ENCODE measurements around the gene KCNK10. TPM values are rescaled to one million over a fixed set of nuclear protein-coding genes. Genes with fewer than 3 reads are reported as not detected.

The KCNK10 gene
- total RNA-seq, 1 donor from 2014 or later = 11.5 TPM

GRCh38 chr14:88321692-88322503, 1.2 kb downstream of the KCNK10 start:
- no peaks in the 10 kb centered on the region for H3K9me3 Mint-ChIP-seq
- no peak overlapping the region for H3K27ac Mint-ChIP-seq (ENCODE audit: unreplicated experiment)
- H3K4me3 Mint-ChIP-seq = no peak overlapping the region
- TF ChIP-seq, protein P1, sequence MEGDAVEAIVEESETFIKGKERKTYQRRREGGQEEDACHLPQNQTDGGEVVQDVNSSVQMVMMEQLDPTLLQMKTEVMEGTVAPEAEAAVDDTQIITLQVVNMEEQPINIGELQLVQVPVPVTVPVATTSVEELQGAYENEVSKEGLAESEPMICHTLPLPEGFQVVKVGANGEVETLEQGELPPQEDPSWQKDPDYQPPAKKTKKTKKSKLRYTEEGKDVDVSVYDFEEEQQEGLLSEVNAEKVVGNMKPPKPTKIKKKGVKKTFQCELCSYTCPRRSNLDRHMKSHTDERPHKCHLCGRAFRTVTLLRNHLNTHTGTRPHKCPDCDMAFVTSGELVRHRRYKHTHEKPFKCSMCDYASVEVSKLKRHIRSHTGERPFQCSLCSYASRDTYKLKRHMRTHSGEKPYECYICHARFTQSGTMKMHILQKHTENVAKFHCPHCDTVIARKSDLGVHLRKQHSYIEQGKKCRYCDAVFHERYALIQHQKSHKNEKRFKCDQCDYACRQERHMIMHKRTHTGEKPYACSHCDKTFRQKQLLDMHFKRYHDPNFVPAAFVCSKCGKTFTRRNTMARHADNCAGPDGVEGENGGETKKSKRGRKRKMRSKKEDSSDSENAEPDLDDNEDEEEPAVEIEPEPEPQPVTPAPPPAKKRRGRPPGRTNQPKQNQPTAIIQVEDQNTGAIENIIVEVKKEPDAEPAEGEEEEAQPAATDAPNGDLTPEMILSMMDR (conservative IDR thresholded peaks at IDR 0.05) = no peak
- no peaks in the 10 kb centered on the region for H3K36me3 Mint-ChIP-seq (ENCODE audit: low read depth)
- no peak for DNase-seq (ENCODE audit: low read depth, low spot score)
- H3K27me3 Mint-ChIP-seq (ENCODE audit: low read depth) = peaks cover 32% of the 10 kb centered on the region
- H3K4me1 Mint-ChIP-seq = peaks cover 26% of the 10 kb centered on the region

- peaks cover 3% of the 10 kb centered on the region for H3K27me3 Mint-ChIP-seq (ENCODE audit: low read depth)
- peaks cover under 1% of the 10 kb centered on the region for H3K36me3 Mint-ChIP-seq (ENCODE audit: low read depth)
- no peak overlapping the region for H3K27ac Mint-ChIP-seq (ENCODE audit: unreplicated experiment)
- TF ChIP-seq, protein P1 (conservative IDR thresholded peaks at IDR 0.05) = no peak
- H3K4me1 Mint-ChIP-seq = peaks cover 6% of the 10 kb centered on the region
- no peaks in the 10 kb centered on the region for H3K9me3 Mint-ChIP-seq
- no peak for DNase-seq (ENCODE audit: low read depth, low spot score)
- H3K4me3 Mint-ChIP-seq = peak overlapping the region; percentile 1
Measured at GRCh38 chr14:88318406-88318805, 4.7 kb downstream of the KCNK10 start.

- peaks cover 3% of the 10 kb centered on the region for H3K27me3 Mint-ChIP-seq (ENCODE audit: low read depth)
- no peaks in the 10 kb centered on the region for H3K9me3 Mint-ChIP-seq
- H3K27ac Mint-ChIP-seq (ENCODE audit: unreplicated experiment) = no peak overlapping the region
- H3K36me3 Mint-ChIP-seq (ENCODE audit: low read depth) = peaks cover 3% of the 10 kb centered on the region
- TF ChIP-seq, protein P1 (conservative IDR thresholded peaks at IDR 0.05) = no peak
- no peak overlapping the region for H3K4me3 Mint-ChIP-seq
- no peak for DNase-seq (ENCODE audit: low read depth, low spot score)
- peaks cover 6% of the 10 kb centered on the region for H3K4me1 Mint-ChIP-seq
Measured at GRCh38 chr14:88316521-88316920, 6.5 kb downstream of the KCNK10 start.

DNA sequence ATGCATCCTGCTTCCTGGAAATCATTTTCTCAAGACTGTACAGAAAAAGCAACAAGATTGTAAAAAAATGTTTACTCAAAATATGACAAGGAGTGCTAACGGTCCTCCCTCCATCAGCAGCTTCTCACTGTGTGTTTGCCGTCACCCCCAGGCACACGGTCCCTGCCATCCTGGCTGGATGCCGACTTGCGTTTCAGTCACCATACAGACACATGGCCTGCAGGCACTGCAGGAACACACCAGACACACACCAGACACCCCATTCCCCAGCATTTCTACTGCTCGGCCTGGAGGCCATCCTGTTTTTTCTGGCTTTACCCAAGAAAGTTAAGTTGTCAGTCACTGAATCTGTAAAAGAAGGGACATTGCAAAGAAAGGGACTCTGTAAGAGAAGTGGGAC, 10.8 kb downstream of the KCNK10 start:
- no peaks in the 10 kb centered on the region for H3K9me3 Mint-ChIP-seq
- H3K4me3 Mint-ChIP-seq = no peak overlapping the region
- H3K27ac Mint-ChIP-seq (ENCODE audit: unreplicated experiment) = no peak overlapping the region
- TF ChIP-seq, protein P1 (conservative IDR thresholded peaks at IDR 0.05) = no peak
- H3K27me3 Mint-ChIP-seq (ENCODE audit: low read depth) = peaks cover 3% of the 10 kb centered on the region
- H3K36me3 Mint-ChIP-seq (ENCODE audit: low read depth) = peaks cover 3% of the 10 kb centered on the region
- DNase-seq (ENCODE audit: low read depth, low spot score) = no peak
- peaks cover 4% of the 10 kb centered on the region for H3K4me1 Mint-ChIP-seq

GRCh38 chr14:88311780-88312179, 11.3 kb downstream of the KCNK10 start:
- Mint-ChIP-seq H3K4me3 (no peak overlapping the region), H3K4me1 (peaks cover 4% of the 10 kb centered on the region), H3K27ac (ENCODE audit: unreplicated experiment) (no peak overlapping the region), H3K27me3 (ENCODE audit: low read depth) (peaks cover 3% of the 10 kb centered on the region), H3K9me3 (no peaks in the 10 kb centered on the region), H3K36me3 (ENCODE audit: low read depth) (peaks cover 3% of the 10 kb centered on the region)
- no peak for DNase-seq (ENCODE audit: low read depth, low spot score)
- TF ChIP-seq, protein P1 (conservative IDR thresholded peaks at IDR 0.05) = no peak
